Tibial nerve (tissue), 4 donors: ENCODE data around the gene KIAA2012.

Experiments
- EP300 ChIP-seq, 2 donors: sonication (generic); formaldehyde crosslinking; IDR thresholded peaks; one replicate each; pipeline ENCODE4 v1.6.1; 2017; ENCODE audit warnings: antibody characterized with exemption in 2 of 2, mild to moderate bottlenecking in 1 of 2
- TF ChIP-seq, protein P1 (sequence below), 5 experiments: fragments of 200-600 bp in 3 of 5; fragments of 450-650 bp in 2 of 5; sonication (generic) in 3 of 5; IDR thresholded peaks; one replicate each; pipeline ENCODE4 v1.5.1; 2016 to 2019; ENCODE audit warnings: antibody characterized with exemption in 5 of 5, mild to moderate bottlenecking in 3 of 5, moderate library complexity in 2 of 5

GRCh38 chr2:202171241-202171825 lies 98.3 kb downstream of the KIAA2012 start:
- TF ChIP-seq, protein P1, sequence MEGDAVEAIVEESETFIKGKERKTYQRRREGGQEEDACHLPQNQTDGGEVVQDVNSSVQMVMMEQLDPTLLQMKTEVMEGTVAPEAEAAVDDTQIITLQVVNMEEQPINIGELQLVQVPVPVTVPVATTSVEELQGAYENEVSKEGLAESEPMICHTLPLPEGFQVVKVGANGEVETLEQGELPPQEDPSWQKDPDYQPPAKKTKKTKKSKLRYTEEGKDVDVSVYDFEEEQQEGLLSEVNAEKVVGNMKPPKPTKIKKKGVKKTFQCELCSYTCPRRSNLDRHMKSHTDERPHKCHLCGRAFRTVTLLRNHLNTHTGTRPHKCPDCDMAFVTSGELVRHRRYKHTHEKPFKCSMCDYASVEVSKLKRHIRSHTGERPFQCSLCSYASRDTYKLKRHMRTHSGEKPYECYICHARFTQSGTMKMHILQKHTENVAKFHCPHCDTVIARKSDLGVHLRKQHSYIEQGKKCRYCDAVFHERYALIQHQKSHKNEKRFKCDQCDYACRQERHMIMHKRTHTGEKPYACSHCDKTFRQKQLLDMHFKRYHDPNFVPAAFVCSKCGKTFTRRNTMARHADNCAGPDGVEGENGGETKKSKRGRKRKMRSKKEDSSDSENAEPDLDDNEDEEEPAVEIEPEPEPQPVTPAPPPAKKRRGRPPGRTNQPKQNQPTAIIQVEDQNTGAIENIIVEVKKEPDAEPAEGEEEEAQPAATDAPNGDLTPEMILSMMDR (IDR thresholded peaks at IDR 0.05) = no peak
- no peak for TF ChIP-seq EP300 (IDR thresholded peaks at IDR 0.05)
